Motor neuron (in vitro differentiated cells): ENCODE results near the gene DNAJC1. TPM values are rescaled to one million over a fixed set of nuclear protein-coding genes. Genes with fewer than 3 reads are reported as not detected.

Experiments
- ATAC-seq, 8 experiments: fragments of 200-7000 bp; cut with Tn5 transposase; replicated peaks in 6 of 8; 2 replicates each; pipeline ENCODE4 v1.8.0; 2021; ENCODE audit warnings: mild to moderate bottlenecking in 8 of 8, moderate library complexity in 8 of 8
- H3K27ac ChIP-seq, 2 donors: fragments of 250-450 bp; sonication (Bioruptor Pico); 2 replicates each; pipeline ENCODE4 v1.9.0; 2021; ENCODE audit warnings: antibody characterized with exemption in 2 of 2, mild to moderate bottlenecking in 2 of 2, moderate library complexity in 1 of 2
- H3K4me1 ChIP-seq, 2 donors: fragments of 250-450 bp; sonication (Bioruptor Pico); replicated peaks in 1 of 2; 2 replicates each; pipeline ENCODE4 v1.6.1; 2021; ENCODE audit warnings: antibody characterized with exemption in 2 of 2, mild to moderate bottlenecking in 2 of 2, moderate library complexity in 1 of 2
- H3K4me3 ChIP-seq, 5 donors: fragments of 250-450 bp; sonication (Bioruptor Pico); 2 replicates each; pipeline ENCODE4 v1.9.0; 2021; ENCODE audit warnings: antibody characterized with exemption in 5 of 5, mild to moderate bottlenecking in 5 of 5, moderate library complexity in 4 of 5
- WGBS, 10 experiments: fragments of 450-650 bp; shearing (Covaris generic); methylation state at CpG; one replicate each; pipeline ENCODE4 v1.0.0; 2022; 5-methylcytosine and 5-hydroxymethylcytosine counted together
- in situ Hi-C, 9 experiments: fragments of 400-800 bp; cut with MboI; loops; one replicate each; pipeline ENCODE4 v1.15.0; 2021; ENCODE audit warnings: low sequenced_read_pairs in 9 of 9, low pct_unique_long_range_greater_than_20kb in 2 of 9; ENCODE audit not compliant: unreplicated experiment in 9 of 9
- total RNA-seq, 8 experiments: library from RNA; unstranded; fragments of 300-600 nt; gene quantifications; 2 replicates each; pipeline versions ENCODE4 v1.2.3 to v1.2.4, GENCODE V29; 2022

The DNAJC1 gene
- total RNA-seq, 8 experiments from 2014 or later, result 13.6 to 46.2 (median 28.3) TPM

DNA sequence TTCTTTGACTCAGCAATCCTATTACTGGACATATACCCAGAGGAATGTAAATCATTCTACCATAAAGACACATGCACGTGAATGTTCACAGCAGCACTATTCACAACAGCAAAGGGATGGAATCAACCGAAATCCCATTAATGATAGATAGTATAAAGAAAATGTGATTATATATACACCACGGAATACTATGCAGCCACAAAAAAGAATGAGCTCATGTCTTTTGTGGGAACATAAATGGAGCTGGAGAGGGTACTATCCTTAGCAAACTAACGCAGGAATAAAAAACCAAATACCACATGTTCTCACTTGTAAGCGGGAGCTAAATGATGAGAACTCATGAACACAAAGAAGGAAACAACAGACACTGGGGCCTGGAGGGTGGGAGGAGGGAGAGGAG, 201.9 kb downstream of the DNAJC1 start:
- peaks cover 8 to 13% of the 10 kb centered on the region in 2 donors for H3K4me1 ChIP-seq
- no peak overlapping the region for H3K27ac ChIP-seq
- WGBS, 10 experiments, result 92 to 100% (median 94%) methylated on average over 2 to 5 of the region's 5 CpGs; no CpG with 5 or more reads in 1 of the 10 experiments
- in situ Hi-C loops, result no loop called here
- no peak overlapping the region for H3K4me3 ChIP-seq
- no peak for ATAC-seq

GRCh38 chr10:21797984-21798765, 205.4 kb downstream of the DNAJC1 start:
- H3K4me3 ChIP-seq, result no peak overlapping the region
- 93 to 100% (median 97%) methylated on average over 1 to 5 of the region's 5 CpGs; no CpG with 5 or more reads in 1 of the 10 experiments for WGBS, 10 experiments
- no peak overlapping the region for H3K27ac ChIP-seq
- in situ Hi-C loops, result no loop called here
- H3K4me1 ChIP-seq, result no peaks in the 10 kb centered on the region
- no peak for ATAC-seq

- no peak overlapping the region for H3K27ac ChIP-seq
- no peak for ATAC-seq
- no peaks in the 10 kb centered on the region for H3K4me1 ChIP-seq
- no peak overlapping the region for H3K4me3 ChIP-seq
- in situ Hi-C loops, result no loop called here
- 88 to 100% (median 100%) methylated on average over 1 to 3 of the region's 3 CpGs; no CpG with 5 or more reads in 3 of the 10 experiments for WGBS, 10 experiments
These were observed 206.0 kb downstream of the DNAJC1 start for GRCh38 chr10:21797533-21797932.

GRCh38 chr10:21791276-21791675, 212.3 kb downstream of the DNAJC1 start:
- WGBS, 10 experiments, result 39 to 100% (median 98%) methylated on average over 1 to 2 of the region's 2 CpGs; no CpG with 5 or more reads in 1 of the 10 experiments

GRCh38 chr10:21776883-21777282, 226.6 kb downstream of the DNAJC1 start:
- ATAC-seq, result no peak

More at GRCh38 chr10:21791276-21791675, 212.3 kb downstream of the DNAJC1 start:
- no peak overlapping the region for H3K27ac ChIP-seq
- no peak overlapping the region for H3K4me3 ChIP-seq
- in situ Hi-C loops, result no loop called here
- no peaks in the 10 kb centered on the region for H3K4me1 ChIP-seq
- ATAC-seq, result no peak

GRCh38 chr10:21771219-21771618, 232.3 kb downstream of the DNAJC1 start:
- WGBS, 10 experiments, result 90 to 100% (median 100%) methylated on average over 1 to 4 of the region's 4 CpGs; no CpG with 5 or more reads in 5 of the 10 experiments
- in situ Hi-C loops, result loop anchor here in 2 of 9 experiments (25.0 kb wide), 1 partner anchor 166 kb away; no protein-coding TSS in a partner anchor
- ATAC-seq, result no peak

More at GRCh38 chr10:21776883-21777282, 226.6 kb downstream of the DNAJC1 start:
- in situ Hi-C loops, result no loop called here
- Histone ChIP-seq H3K27ac (no peak overlapping the region), H3K4me1 (no peaks in the 10 kb centered on the region), H3K4me3 (no peak overlapping the region)
- WGBS, 10 experiments, result 75 to 100% (median 89%) methylated on average over 1 of the region's 1 CpG; no CpG with 5 or more reads in 3 of the 10 experiments

GRCh38 chr10:21769041-21769440, 234.5 kb downstream of the DNAJC1 start:
- no peak for ATAC-seq
- in situ Hi-C loops, result loop anchor here in 2 of 9 experiments (25.0 kb wide), 1 partner anchor 168 kb away; no protein-coding TSS in a partner anchor
- WGBS, 10 experiments, result 82 to 100% (median 95%) methylated on average over 1 to 3 of the region's 3 CpGs
- Histone ChIP-seq H3K27ac (no peak overlapping the region), H3K4me3 (no peak overlapping the region), H3K4me1 (no peaks in the 10 kb centered on the region)

More at GRCh38 chr10:21771219-21771618, 232.3 kb downstream of the DNAJC1 start:
- Histone ChIP-seq H3K4me1 (no peaks in the 10 kb centered on the region), H3K27ac (no peak overlapping the region), H3K4me3 (no peak overlapping the region)

DNA sequence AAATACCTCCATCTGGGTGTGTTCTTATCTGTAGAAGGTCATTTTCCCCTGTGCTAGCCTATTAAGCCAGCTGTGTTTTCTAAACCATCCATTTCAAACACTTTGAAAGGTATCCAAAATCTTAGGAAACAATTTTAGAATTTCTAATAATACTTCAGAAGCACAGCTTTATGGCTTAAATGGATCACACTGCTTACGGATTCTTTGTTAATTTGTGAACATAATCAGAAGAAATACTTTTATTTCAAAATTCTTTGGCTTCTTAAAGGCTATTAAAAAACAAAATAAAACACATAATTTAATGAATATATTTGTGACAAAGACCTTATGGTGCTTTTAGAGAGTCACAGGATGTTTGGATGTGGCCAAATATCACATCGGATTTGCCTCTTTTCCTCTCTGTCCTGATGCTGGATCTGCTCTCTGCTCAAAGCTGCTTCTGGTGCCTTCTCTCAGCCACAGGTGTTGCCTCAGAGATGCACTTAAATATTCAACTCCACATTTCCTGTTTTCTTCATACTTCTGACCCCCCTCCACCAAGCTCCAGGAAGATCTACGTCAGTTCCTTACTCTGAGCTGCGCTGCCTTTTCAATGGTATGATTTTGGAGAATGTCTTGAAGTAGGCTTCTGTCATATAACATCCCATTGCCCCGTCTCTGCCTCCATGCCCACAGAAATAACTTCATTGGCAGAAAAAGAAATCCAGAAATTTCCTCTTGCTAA, 238.9 kb downstream of the DNAJC1 start:
- ATAC-seq, result peak in 1 of 8 experiments; percentile 32
- WGBS, 10 experiments, result 50 to 100% (median 89%) methylated on average over 1 to 5 of the region's 5 CpGs; no CpG with 5 or more reads in 2 of the 10 experiments
- no peak overlapping the region for H3K27ac ChIP-seq
- in situ Hi-C loops, result loop anchor here in 2 of 9 experiments (25.0 kb wide), 1 partner anchor 173 kb away; no protein-coding TSS in a partner anchor
- no peaks in the 10 kb centered on the region for H3K4me1 ChIP-seq
- H3K4me3 ChIP-seq, result no peak overlapping the region

- Histone ChIP-seq H3K27ac (no peak overlapping the region), H3K4me3 (no peak overlapping the region), H3K4me1 (peaks cover 13 to 16% of the 10 kb centered on the region in 2 donors)
- in situ Hi-C loops, result loop anchor here in 2 of 9 experiments (25.0 kb wide), 1 partner anchor 177 kb away; no protein-coding TSS in a partner anchor
- WGBS, 10 experiments, result 94 to 100% (median 100%) methylated on average over 1 to 2 of the region's 2 CpGs; no CpG with 5 or more reads in 2 of the 10 experiments
- no peak for ATAC-seq
These were observed 243.2 kb downstream of the DNAJC1 start for GRCh38 chr10:21760332-21760731.

DNA sequence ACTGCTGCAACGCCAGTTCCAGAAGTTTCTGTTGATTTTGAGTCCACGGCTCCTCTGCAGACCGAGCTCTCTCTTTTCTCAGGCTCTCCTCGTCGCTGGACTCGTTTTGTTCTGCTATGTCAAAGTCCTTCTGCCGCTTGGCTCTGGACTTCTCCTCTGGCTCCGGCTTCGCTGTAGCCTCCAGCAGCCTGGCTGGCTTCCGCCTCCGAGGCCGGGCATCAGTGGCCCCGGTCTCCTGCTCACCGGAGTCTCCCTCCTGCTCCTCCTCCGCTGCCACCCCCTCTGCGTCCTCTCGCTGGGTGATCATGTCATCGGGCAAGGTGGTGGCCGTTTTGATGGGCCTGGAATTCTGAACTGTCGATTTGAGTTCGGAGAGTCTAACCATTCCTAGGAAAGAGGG, 244.3 kb downstream of the DNAJC1 start:
- 86 to 100% (median 98%) methylated on average over 1 to 12 of the region's 21 CpGs; no CpG with 5 or more reads in 4 of the 10 experiments for WGBS, 10 experiments
- no peak overlapping the region for H3K27ac ChIP-seq
- no peak overlapping the region for H3K4me3 ChIP-seq
- in situ Hi-C loops, result loop anchor here in 2 of 9 experiments (25.0 kb wide), 1 partner anchor 178 kb away; no protein-coding TSS in a partner anchor
- H3K4me1 ChIP-seq, result peaks cover 13 to 20% of the 10 kb centered on the region in 2 donors
- ATAC-seq, result no peak

GRCh38 chr10:21758696-21759095, 244.8 kb downstream of the DNAJC1 start:
- H3K27ac ChIP-seq, result no peak overlapping the region
- H3K4me1 ChIP-seq, result peaks cover 13 to 23% of the 10 kb centered on the region in 2 donors
- no peak for ATAC-seq
- in situ Hi-C loops, result loop anchor here in 2 of 9 experiments (25.0 kb wide), 1 partner anchor 179 kb away; no protein-coding TSS in a partner anchor
- 20 to 100% (median 84%) methylated on average over 1 to 7 of the region's 7 CpGs; no CpG with 5 or more reads in 4 of the 10 experiments for WGBS, 10 experiments
- H3K4me3 ChIP-seq, result no peak overlapping the region

- Histone ChIP-seq H3K27ac (no peak overlapping the region), H3K4me1 (peaks cover 13 to 23% of the 10 kb centered on the region in 2 donors), H3K4me3 (no peak overlapping the region)
- WGBS, 10 experiments, result 60 to 100% (median 84%) methylated on average over 2 to 7 of the region's 14 CpGs; no CpG with 5 or more reads in 2 of the 10 experiments
- in situ Hi-C loops, result loop anchor here in 2 of 9 experiments (25.0 kb wide), 1 partner anchor 179 kb away; no protein-coding TSS in a partner anchor
- ATAC-seq, result no peak
These were observed 245.3 kb downstream of the DNAJC1 start for GRCh38 chr10:21758239-21758638.
